GM03348 (cell line): Measurements from ENCODE around the gene SSMEM1.
A peak's percentile ranks its signal among the peaks of the same experiment; 100 is the strongest.
"Not testable (repeated sequence)": the region's sequence is repeated elsewhere in the genome, so short reads cannot be mapped to it uniquely, and the experiment has no call there.

Experiments used
- DNase-seq: peaks from one replicate; pipeline ENCODE4 v3.0.0; 2012; ENCODE audit warnings: low spot score

The SSMEM1 gene, protein sequence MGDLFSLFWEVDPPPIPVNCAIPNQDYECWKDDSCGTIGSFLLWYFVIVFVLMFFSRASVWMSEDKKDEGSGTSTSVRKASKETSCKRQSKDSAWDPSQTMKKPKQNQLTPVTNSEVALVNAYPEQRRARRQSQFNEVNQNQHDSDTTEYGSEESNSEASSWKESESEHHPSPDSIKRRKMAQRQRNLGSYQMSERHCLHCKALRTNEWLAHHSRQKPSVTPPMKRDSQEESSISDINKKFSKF

DNA sequence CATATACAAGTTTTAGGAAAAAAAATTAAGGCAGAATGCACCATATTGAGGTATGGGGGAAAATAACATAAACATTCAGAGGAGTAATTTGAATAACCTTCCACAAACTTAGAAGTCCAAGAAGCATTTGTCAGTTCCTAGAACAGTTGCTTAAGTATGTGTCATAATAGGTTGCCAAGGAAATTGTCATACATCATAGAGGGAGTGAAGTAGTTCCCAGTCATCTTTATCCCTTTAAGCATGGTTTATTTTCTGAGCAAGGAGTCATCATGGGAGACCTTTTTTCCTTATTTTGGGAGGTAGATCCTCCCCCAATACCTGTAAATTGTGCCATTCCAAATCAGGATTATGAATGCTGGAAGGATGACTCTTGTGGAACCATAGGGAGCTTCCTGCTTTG is at the start of gene SSMEM1:
SSMEM1 (plus strand) TSS at position 219 of the 400 bp plus-strand sequence; CDS start at position 270, 51 bp downstream.
- DNase-seq, result peak; percentile 49

DNA sequence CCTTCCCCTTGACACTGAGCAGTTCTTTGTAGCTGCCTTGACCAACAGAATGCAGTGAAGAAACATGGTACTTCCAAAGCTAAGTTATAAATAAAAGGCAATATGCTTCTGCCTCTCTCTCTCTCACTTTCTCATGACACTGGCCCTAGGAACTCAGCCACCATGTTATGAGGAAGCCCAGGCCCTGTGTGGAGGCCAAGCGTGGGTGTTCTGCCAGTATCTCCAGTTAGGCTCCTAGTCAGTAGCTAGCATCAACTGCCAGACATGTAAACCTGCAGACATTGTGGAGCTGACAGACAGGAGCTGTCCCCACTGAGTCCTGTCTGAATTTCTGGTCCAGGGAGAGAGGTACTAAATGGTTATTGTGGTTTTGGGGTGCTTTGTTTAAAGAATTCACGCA is 47.6 kb upstream of the SSMEM1 start:
- no peak for DNase-seq

DNA sequence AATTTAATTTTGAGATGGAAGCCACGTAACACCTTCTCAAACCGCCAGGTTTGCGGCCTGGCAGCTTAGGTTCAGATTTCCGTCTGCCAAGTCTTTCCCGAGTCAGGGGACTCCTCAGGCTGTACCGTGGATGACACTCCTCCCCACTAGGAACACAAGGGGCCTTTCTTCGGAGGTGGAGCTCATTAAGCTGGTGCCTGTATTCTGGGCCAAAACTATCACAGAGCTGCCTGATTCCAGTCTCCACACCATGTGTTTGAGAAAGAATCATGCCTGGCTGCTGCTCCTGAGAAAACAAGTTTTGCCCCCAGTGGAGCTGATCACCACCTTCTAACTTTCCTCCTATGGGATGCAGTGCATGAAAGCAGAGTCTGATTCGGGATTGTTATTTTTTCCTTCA is 47.2 kb upstream of the SSMEM1 start:
- DNase-seq, result no peak

DNA sequence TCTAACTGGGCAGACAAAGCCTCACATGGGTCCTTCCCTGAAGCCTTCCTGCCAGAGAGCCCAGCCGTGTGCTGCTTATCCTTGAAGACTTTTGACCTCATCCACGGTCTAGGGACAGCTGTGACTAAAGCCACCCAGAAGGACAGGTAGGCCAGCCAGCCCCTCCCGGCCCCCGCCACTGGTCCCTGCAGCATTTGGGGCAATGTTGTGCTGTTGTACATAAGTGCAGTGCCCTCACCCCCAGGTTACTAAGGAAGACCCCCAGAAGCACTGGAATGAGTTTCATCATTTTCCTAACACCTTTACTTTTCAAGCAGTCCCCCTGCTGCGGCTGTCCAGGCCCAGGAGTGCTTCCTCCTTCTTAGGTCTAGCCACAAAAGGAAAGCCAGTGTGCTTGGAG is 45.5 kb upstream of the SSMEM1 start:
- DNase-seq, result no peak

DNA sequence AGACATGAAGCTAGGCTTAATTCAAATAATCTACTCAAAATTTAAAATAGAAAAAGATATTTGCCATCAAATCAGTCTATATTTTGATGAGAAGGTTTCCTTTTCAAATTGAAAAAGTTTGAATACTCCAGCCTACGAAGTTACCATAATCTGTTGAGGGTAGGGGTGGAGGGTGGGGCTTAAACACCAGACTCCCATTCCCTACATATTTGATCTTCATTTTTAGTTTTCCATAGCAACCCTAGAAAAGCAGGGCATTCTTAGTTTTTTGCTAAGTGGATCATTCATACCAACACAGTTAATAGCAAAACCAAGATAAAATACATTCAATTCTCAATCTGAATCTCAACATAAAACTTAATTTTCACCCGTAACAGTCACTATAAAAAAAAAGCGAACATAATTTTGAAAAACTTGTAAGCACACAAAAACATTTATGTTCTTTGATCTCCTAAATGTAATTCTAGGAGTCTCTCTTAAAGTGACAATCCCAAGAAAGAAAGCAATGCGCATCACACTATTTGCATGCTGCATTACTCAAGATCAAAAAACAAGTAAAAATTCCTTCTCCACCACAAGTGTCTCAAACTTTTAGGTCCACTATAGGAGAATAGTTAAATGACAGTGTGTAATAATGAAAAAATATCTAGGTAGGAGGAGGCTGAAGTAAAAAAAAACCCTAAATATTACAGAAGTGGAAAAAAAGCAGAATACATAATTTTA is 33.3 kb upstream of the SSMEM1 start:
- DNase-seq, result no peak

DNA sequence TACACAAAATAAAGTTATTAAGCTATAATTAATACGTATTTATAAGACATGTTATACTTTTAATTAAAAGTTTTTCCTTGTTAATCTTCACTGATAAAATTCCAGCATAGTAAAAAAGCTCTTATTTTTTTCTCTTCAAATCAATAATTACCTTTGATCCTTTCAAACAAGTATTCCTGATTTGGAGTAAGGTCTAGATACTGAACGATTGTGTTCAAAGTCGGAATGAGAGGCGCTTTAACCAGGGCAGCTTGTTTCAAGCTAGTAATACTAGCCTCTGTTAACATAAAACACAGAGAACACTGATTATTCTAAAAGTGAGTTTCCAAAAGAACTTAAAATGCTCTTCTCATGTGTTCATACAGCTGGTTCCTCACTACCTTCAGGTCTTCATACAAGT is 29.4 kb upstream of the SSMEM1 start:
- DNase-seq, result no peak

DNA sequence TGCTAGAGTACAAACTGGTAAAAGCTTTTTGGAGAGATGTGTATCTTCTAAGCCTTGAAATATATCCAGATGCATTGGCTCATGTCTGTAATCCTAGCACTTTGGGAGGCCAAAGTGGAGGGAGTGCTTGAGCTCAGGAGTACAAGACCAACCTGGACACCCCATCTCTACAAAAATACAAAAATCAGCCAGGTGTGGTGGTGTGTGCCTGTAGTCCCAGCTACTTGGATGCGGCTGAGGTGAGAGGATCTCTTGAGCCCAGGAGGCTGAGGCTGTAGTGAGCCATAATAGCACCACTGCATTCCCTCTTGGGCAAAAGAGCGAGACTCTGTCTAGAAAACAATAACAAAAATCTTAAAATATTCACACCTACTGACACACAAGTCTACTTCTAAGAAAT is 28.0 kb upstream of the SSMEM1 start:
- no peak for DNase-seq

DNA sequence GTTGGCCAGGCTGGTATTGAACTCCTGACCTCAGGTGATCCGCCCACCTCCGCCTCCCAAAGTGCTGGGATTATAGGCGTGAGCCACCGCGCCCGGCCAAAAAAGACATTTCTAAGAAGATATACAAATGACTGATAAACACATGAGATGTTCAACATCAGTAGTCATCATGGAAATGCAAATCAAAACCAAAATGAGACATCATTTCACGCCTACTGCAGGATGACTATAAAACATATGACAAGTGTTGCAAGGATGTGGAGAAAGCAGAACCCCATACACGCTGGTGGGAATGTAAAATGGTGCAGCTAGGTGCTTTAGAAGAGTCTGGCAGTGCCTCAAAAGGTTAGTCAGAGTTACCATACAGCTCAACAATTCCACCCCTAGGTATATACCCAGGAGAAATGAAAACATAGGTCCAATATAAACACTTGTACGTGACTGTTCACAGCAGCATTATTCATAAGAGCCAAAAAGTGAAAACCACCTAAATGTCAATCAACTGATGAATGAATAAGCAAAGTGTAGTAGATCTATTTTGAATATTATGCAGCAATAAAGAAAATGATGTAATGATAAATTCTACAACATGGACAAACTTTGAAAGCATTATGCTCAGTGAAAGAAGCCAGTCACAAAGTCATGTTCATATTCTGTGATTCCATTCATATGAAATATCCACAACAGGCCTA is 26.9 kb upstream of the SSMEM1 start:
- DNase-seq, result no peak

DNA sequence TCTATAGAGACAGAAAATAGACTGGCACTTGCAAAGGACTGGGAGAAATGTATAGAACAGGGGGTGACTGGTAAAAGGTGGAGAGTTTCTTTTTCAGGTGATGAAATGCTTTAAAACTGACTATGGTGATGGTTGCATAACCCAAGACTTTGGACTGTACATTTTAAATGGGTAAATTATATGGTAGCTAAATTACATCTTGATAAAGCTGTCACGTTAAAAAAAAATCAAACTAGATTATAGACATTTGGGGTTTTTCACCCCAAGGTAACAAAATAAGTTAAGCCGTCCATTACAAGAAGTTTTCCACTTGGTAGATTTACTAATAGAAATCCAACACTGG is 26.4 kb upstream of the SSMEM1 start:
- no peak for DNase-seq

DNA sequence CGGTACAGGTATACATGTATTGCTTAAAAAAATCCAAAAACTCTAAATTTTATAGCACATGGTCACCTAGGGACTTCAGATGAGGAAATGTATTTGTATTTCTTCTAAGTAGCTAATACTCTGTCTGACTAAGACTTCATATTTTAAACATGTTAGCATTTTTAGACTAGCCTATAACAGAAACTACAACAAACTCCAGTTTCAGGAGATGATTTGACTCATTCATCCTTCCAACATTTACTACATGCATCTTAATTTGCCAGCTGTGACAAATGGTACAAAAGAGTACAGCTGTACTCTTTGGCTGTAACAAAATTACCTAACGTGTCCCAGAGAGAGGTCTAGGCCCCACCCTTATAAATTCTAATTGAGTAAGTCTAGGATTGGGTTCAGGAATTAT is 24.7 kb upstream of the SSMEM1 start:
- DNase-seq, result no peak

DNA sequence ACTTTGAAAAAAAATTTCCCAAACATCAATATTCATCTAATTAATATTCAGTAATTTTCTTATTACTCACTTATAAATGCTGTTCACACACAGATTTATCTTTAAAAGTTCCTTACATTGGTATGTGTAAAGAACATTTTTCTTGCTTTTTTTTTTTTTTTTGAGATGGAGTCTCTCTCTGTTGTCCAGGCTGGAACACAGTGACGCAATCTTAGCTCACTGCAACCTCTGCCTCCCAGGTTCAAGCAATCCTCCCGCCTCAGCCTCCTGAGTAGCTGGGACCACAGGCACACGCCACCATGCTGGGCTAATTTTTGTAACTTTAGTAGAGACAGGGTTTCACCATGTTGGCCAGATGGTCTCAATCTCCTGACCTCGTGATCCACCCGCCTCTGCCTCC is 23.3 kb upstream of the SSMEM1 start:
- not testable (repeated sequence) for DNase-seq

DNA sequence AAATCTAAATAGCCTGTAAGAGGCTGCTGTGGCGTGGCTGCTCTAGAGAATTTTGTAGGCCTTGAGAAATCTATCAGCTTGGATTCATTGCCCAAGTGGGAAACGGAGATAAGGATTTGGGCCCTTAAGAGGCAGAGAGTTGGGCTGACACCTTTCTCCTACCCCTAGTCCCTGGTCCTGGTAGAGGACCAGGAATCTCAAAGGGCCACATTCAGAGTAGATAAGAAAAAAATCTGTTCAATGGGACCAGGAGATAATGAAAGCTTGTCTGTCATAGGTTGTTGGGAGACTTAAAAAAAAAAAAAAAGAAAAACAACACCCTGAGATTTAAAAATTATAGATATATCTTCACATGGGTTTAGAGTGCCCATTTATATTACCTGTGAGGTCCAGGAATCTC is 20.3 kb upstream of the SSMEM1 start:
- no peak for DNase-seq

DNA sequence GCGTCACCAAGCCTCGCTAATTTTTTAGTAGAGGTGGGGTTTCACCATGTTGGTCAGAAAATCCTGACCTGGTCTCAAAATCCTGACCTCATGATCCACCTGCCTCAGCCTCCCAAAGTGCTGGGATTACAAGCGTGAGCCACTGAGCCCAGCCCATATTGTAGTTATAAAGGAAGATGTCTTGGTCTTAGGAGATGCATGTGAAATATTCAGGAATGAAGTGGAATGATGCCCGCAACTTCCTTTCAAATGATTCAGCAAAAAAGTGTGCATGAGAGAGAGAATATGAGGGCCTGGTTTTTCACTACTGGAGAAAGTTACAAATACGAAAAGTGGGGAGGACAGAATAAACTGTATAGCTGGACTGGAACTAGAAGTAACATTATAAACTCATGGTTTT is 18.3 kb upstream of the SSMEM1 start:
- DNase-seq, result no peak

DNA sequence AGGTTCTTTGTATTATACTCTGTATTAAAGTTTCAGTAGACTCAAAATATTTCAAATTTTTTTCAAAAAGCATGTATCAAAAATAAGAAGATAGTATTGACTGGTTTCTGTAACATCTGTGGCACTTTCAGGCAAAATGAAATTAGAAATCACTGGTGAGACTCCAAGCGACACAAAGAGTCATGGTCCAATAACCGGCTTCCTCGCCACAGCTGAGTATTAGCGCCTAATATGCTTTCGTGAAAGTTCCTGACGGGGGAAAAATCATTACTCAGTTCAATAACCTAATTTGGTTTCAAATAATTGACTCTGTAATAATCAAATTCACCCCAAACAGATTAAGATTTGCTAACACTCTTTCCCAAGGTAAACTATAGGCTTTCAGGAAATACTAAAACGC is 15.9 kb upstream of the SSMEM1 start:
- no peak for DNase-seq

DNA sequence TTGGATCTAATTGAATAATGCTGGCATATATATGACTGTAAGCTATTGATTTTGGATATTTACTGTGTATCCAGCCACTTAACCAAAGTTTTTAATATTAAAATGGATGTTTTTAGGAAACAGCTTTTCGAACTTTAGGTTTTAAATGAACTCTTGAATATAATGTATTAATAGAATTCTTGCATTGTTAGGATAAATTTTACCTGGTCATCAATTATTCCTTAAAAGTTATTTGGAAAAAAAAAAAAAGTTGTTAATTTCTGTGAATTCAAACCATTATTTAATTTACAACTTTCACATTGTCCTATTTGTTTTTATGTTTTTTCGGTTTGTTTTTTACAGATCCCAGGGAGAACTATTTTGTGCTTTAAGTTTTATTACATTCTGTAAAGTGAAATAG is 12.3 kb upstream of the SSMEM1 start:
- DNase-seq, result no peak

DNA sequence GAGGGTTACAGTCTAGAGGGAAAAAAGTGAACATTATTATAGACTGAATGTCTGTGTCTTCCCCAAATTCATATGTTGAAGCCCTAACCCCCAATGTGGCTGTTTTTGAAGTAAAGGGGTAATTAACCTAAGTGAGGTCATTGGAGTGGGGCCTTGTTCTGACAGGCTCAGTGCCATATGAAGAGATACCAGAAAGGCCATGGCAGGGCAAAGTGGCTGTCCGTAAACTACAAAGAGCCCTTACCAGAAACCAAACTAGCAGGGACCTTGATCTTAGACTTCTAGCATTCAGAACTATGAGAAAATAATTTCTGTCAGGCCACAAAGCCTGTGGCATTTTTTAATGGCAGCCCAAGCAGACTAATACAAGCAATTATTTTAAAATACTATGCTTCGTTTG is 11.2 kb upstream of the SSMEM1 start:
- DNase-seq, result no peak

DNA sequence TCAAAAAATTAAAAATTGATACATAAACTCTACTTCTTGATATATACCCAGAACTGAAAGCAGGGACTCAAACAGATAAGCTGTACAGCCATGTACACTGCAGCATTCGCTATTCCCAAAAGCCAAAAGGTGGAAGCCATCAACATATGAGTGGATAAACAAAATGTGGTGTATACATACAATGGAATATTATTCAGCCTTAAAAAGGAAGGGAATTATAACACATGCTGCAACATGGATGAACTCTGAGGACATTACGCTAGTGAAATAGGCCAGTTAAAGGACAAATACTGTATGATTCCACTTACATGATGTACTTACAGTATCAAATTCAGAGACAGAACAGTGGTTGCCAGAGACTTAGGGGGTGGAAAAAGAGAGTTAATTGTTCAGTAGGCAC is 10.6 kb upstream of the SSMEM1 start:
- DNase-seq, result no peak

DNA sequence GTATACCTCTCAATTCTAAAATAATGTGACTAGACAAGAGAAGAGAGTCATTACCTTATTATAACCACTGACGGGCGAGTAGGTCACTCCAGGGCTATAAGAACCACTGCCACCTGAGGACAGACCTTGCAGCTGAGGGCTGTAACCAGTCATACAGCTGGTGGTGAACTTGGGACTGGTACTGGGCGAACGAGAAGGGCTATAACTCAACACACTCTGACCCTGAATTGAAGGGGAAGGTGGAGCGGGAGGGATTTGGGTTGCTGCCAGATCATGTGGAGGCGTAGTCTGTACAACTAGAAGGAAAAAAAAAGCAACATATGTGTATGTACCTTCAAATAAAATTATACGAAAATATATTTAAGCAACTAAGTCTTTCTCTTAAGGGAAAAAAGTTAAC is 5.9 kb upstream of the SSMEM1 start:
- no peak for DNase-seq

DNA sequence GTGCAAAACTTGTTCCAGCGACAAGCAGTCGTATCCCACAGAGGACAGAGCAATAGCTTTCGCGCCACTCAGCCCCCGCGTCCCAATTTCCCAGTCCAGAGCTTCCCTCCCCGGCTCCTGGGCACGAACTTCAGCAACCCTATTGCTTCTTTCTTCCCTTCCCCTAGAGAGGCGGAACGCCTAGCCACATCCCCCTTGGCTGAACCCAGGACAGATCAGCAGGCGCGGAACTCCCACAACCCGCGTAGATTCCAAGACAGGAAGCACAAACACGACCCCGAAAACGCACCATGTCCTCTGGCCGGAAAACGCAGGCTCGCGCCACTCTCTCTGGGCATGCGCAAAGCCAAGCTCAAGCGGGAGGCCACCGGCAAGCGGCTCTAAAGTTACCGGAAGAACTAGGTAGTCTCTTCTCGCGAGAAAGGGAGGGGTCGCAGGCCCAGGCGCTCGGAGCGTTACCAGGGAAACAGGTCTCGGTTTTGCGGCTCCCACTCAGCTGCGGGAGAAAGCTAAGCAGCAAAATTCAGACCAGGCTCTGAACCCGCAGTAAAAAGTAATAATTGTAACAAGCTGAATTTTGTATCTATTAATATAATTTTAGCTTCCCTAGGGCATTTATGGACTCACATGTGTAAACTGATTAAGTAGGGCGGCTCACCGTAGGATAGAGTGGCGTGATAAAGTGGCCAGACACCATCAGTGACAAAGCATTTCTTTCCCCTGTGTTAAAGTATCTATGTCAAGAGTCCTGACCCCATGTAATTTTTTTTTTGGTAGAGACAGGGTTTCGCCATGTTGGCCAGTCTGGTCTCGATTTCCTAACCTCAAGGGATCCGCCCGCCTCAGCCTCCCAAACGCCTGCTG is 2.3 kb upstream of the SSMEM1 start, which contains the start of gene TMEM209:
TMEM209 (minus strand) TSS at position 323 of the 864 bp plus-strand sequence; CDS start at position 292, 31 bp downstream.
- peak; percentile 98 for DNase-seq

DNA sequence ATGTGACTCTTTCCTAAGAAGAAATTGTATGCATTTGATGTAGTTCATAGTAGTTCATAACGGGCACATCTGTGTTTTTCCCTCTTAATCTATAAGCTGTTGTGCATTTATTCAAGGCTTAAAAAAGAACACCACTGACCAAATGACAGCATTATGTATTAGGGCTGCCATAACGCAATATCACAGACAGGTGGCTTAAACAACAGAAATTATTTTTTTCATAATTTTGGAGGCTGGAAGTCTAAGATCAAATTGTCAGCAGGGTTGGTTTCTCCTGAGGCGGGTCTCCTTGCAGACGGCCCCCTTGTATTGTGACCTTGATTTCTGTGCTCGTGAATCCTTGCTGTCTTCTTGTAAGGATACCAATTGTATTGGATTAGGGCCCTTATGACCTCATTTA is 627 bp upstream of the SSMEM1 start:
- DNase-seq, result no peak

DNA sequence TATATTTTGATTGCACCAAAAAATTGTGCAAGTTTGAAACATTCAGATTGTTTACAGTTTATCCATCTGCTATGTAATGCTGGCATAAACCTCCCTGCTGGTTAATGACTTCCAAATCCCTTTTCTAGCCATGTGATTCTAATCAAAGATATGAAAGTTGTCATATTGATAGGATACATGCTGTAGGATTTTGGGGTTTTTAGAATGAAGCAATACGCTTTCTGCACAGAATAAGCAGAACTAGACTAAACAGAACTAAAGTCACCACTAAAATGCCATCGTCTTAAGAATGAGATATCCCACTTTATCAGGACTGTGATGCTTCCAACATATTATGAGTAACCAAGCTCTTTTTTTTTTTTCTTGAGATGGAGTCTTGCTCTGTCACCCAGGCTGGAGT is 856 bp downstream of the SSMEM1 start:
- no peak for DNase-seq

DNA sequence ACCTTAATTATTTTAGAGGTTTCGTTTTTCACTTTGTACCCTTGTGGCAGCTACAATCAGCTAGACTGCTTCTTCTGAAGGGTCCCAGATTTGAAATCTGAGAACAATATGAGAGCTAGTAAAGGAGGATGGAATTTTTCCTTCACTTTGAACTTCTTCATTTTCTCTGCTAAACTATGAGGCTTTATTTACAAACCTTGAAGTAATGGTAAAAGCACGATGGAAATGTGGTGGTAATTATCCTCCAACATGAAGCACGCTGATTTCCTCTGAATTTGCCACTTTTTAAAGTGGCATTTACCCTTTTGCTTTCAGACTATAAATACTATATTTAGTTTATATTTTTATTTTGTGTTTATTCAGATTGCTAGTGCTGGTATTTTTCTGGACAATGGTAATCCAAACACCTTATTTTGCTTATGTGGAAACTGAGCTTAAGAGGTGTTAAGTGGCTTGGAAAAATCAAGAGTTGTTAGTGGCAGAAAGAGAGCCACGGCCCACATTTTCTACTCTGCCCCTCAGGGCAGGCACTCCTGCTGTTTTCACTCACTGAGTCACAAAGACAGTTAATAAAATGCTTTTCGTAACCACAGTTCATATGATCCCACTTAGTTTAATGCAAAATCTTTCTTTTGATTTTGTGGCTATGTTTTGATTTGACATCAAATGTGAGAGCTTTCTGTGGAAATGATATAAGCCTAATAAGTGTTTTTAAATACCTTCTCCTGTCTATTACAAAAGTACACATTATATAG is 2.7 kb downstream of the SSMEM1 start:
- DNase-seq, result peak; percentile 62
